Ishikawa (cell line): ENCODE data around the gene CX3CL1.

Experiments used
- CEBPB ChIP-seq: IDR thresholded peaks from 2 replicates; pipeline ENCODE4 v1.6.1; 2012
- CREB1 ChIP-seq: IDR thresholded peaks from 2 replicates; pipeline ENCODE4 v1.6.1; 2012; ENCODE audit warnings: low read depth
- EP300 ChIP-seq: IDR thresholded peaks from 2 replicates; pipeline ENCODE4 v1.6.1; 2012; ENCODE audit warnings: borderline replicate concordance
- FOXM1 ChIP-seq: IDR thresholded peaks from 2 replicates; pipeline ENCODE4 v1.6.1; 2012; ENCODE audit warnings: low read depth, borderline replicate concordance
- RAD21 ChIP-seq: IDR thresholded peaks from 2 replicates; pipeline ENCODE4 v1.6.1; 2012; ENCODE audit warnings: low read depth
- TAF1 ChIP-seq: IDR thresholded peaks from 2 replicates; pipeline ENCODE4 v1.6.1; 2012; ENCODE audit warnings: low read depth, mild to moderate bottlenecking
- TCF12 ChIP-seq: IDR thresholded peaks from 2 replicates; pipeline ENCODE4 v1.6.1; 2012; ENCODE audit warnings: low read depth
- TF ChIP-seq, protein P1 (sequence below): IDR thresholded peaks from 2 replicates; pipeline ENCODE4 v1.6.1; 2012

GRCh38 chr16:57416084-57416483 lies 43.8 kb downstream of the CX3CL1 start:
- TF ChIP-seq EP300 (no peak), RAD21 (no peak), CREB1 (no peak), CEBPB (no peak), TCF12 (no peak), TAF1 (no peak), FOXM1 (no peak)
- TF ChIP-seq, protein P1, sequence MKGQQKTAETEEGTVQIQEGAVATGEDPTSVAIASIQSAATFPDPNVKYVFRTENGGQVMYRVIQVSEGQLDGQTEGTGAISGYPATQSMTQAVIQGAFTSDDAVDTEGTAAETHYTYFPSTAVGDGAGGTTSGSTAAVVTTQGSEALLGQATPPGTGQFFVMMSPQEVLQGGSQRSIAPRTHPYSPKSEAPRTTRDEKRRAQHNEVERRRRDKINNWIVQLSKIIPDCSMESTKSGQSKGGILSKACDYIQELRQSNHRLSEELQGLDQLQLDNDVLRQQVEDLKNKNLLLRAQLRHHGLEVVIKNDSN: no peak
